ENCODE measurements around the gene CFAP119.

- TF ChIP-seq CTCF (IDR thresholded peaks at IDR 0.05 in 2 of 3, conservative IDR thresholded peaks at IDR 0.05 in 1 of 3; ENCODE audit: control insufficient read depth in 2 of 3, extremely low read depth in 1 of 3, insufficient read depth in 1 of 3, low read depth in 3 of 3, low read length in 3 of 3) (no peak), EZH2 (IDR thresholded peaks at IDR 0.05; ENCODE audit: borderline replicate concordance, control insufficient read depth, low read depth, low read length) (no peak)
Measured at GRCh38 chr16:30711712-30712111, 50.1 kb downstream of the CFAP119 start.

Data from GM12878 (cell line).